NCI-H524 treated with DMSO at 0.1 percent for 48 hours (cell line): ENCODE results near the gene CYBA.

ENCODE experiments used
- DNase-seq: peaks from one replicate; lab custom pipeline; 2025; lab: John Stamatoyannopoulos, UW

CYBA gene

DNA sequence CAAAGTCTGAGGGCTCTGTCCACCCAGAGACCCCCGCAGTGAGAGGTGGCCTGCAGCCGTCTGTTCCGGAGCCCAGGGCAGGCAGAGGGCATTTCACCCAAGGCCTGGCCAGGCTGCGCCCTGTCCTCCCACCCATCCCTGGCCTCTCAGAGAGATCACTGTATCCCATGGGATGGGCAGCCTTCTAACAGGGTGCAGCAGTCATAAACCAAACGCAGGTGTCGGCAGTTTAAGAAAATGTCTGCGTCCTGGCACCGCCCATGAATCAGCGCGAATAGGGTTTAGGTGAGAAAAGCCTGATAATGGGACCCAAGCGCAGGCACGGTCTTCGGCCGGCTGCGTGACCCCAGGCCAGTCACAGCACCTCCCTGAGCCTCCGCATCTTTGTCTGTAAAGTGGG is 5.4 kb downstream of the CYBA start:
- DNase-seq = no peak

- DNase-seq = no peak
Measured at GRCh38 chr16:88643644-88643932, 7.3 kb downstream of the CYBA start.

GRCh38 chr16:88642881-88643643 is 7.8 kb downstream of the CYBA start:
- DNase-seq = no peak

DNA sequence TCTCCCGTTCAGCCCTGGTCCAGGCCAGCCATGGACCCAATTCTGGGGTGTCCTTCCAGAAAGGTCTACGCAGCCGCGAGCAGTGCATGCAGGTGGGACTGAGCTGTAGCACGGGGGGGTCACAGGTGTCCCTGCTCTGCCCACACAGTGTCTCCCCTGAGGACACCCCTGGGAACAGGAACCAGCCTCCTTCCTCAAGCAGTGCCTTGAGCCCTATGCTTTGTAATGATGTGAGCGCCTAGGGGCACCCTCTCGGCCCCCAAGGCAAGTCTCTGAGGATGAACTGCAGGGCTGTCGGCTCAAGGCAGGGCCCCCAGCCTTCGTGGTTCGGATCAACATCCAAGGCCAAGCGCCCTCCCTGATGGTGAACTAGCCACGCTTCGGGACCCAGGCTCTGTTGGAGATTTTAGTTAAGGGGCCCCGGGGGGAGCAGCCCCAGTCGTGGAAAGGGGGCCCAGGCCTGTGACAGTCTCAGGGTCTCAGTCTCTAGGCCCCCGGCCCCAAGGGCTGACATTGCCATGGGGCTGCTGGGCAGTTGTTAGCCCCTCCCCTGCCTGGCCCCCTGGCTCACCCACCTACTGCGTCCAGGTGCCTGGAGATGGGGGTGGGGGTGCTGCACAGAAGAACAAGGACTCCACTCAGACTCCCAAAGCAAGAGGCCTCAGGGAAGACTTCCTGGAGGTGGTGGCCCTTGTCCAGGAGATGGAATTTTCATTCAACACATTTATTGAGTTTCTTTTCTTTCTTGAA is 10.2 kb downstream of the CYBA start:
- DNase-seq = no peak

- DNase-seq = no peak
Measured at GRCh38 chr16:88640039-88640495, 10.8 kb downstream of the CYBA start.

GRCh38 chr16:88639231-88640038 is 11.4 kb downstream of the CYBA start:
- DNase-seq = no peak

GRCh38 chr16:88638323-88639230 is 12.3 kb downstream of the CYBA start, which contains the start of gene IL17C:
Gene IL17C, plus strand, starts transcription at chr16:88638572. Its CDS starts 70 bp downstream, at chr16:88638642.
- DNase-seq = no peak

DNA sequence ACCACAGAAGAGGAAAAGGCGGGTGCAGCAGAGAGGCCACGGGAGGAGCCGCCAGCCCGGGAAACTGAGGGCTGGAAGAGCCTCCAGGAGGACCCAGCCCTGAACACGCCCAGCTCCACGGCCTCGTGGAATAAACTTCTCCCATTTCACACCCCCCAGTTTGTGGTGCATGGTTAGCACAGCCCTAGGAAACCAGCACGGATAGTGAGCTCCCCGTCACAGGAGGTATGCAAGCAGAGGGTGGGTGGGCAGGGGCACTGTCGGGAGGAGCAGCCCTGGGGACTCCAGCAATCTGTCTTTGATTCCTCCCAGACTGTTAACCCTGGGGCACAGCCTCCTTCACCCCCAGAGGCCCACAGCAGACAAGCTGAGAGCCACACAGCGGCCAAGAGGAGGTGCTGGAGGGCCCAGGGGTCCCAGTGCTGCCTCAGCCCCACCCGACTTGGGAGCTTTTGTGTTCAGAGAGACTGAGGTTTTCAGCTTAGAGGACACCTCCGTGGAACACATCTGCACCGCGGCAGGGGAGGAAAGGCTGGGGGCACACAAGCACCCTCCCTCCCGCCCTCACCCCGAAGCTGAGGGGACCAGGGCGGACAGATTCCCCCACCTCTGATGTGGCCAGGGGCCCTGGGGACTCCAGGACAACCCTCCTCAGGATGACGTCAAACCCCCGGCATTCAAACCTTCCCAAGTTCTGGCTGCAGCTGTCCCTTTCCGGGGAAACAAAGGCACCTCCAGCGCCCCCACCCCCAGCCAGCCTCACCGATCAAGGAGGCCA is 14.2 kb downstream of the CYBA start:
- DNase-seq = no peak

- no peak for DNase-seq
Measured at GRCh38 chr16:88635671-88636319, 15.1 kb downstream of the CYBA start.

- no peak for DNase-seq
Measured at GRCh38 chr16:88634994-88635670, 15.7 kb downstream of the CYBA start.

DNA sequence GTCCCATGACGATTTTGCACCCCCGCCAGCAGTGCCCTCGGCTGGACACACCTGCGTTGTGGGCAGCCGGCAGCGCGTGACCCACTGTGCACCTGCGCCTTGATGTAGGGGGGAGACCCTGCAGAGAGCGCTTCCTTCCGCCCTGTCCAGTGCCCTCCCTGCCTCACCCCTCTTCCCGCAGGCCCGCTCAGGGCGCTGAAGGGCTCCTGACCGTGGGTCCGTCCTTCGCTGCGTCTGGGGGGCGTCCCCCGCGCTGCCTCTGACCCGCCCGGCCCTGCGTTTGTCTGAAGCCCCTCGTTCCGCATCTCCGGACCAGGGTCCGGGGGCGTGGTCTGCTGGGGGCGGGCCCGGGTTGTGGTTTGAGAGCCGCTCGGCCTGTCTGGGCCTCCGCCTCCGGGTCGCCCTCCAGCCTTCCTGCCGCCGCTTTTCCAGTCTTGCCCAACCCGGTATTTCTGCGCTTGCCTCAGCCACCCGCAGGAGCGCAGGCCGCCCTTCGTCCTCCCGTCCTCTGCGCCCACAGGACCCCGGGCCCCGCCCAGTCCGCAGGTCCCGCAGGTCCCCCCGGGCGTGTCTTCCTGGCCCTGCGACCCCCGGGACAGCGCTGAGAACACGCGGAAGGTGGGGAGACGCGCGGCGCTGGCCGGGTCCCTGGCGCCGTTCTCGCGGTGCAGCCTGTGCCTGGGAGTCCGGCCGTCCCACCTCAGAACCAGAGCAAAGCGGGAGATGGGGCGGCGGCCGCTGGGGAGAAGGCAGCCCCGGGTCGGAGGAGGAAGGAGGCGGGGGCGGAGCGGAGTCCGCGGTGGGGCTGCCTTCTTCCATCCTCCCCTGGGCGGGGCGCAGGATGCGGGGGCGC is 16.5 kb downstream of the CYBA start:
- no peak for DNase-seq

DNA sequence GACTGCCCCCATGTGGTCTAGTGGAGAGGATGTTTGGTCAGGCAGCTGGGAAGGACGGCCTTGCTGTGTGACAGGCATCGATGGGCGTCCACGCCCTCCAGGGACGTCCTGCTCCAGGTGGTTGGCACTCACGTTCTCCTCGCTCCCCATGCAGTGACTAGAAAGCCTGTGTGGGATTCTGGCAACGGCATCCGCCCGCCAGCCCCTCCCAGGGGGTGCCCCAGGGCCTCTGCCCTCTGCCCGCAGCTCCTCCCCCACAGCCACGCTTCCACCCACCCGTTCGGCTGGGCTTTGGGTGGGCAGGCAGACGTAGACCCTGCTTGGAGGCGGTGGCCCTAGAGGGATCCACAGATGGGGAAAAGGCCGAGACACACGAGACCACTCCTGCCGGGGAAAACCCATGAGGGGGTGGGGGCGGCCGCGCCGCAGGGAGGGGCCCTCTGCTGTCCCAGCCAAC is 17.1 kb downstream of the CYBA start:
- DNase-seq = no peak

DNA sequence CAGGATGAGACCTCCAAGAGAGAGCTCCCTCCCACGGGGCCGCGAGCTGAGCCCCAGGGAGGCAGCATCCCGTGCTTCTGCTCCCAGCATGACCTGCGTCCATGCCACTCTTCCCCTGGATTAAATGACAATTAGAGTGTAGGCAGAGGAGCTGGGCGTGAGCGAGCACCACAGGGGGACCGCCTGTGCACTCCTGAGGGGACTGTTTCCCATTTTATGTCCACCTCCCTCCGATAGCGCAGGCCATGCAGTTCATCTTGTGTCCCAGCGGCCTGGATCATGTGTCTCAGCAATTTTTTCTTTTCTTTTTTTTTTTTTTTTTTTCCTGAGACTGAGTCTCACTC is 18.3 kb downstream of the CYBA start:
- DNase-seq = no peak

GRCh38 chr16:88631920-88632586 is 18.8 kb downstream of the CYBA start:
- no peak for DNase-seq

DNA sequence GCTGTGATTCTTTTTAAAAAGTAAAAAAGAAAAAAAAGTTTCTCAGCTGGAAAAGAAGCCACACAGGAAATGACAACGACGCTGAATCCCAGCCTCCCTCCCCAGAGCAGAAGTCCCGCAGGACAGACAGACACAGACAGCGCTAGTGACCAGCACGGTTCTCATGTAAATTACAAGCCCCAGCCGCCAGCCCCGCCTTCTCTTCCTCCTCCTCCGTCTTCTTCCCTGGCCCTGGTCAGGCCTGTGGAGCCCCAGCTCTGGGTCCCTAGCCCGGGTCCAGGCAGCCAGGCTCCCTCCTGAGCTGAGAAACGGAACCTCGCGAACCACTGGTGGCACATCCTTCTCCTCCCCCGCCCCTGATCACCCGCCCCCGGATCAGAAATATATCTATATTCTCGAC is 19.5 kb downstream of the CYBA start:
- no peak for DNase-seq

DNA sequence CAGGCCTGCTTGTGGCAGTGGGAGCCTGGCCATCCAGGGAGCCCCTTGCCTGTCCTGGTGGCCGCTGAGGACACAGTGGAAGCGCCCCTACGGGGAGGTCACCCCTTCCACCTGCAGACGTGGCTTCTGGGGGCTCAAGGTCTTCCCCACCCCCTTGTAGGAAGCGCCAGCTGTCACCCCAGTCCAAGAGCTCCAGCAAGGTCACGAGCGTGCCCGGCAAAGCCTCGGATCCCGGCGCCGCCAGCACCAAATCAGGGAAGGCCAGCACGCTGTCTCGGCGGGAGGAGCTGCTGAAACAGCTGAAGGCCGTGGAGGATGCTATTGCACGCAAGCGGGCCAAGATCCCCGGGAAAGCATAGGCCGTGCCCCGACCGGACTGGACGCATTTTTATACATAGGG is 19.9 kb downstream of the CYBA start:
- no peak for DNase-seq

DNA sequence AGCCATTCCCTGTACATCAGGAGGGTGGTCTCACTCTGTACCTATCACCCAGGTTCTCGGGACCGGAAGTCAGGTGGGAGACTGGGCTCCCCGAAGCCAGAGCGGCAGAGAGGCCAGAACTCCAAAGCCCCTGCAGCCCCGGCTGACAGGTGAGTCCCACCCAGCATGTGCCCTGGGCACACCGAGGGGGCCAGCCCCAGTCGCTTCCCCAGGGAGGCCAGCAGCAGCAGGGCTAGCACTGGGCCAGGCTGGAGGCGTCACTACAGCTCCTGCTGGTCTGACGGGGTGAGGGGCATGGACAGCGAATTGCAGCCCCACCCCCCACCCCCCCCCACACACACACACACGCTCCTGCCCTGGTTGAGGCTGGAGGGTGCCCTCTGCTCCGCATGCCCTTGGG is 20.4 kb downstream of the CYBA start:
- DNase-seq = no peak

DNA sequence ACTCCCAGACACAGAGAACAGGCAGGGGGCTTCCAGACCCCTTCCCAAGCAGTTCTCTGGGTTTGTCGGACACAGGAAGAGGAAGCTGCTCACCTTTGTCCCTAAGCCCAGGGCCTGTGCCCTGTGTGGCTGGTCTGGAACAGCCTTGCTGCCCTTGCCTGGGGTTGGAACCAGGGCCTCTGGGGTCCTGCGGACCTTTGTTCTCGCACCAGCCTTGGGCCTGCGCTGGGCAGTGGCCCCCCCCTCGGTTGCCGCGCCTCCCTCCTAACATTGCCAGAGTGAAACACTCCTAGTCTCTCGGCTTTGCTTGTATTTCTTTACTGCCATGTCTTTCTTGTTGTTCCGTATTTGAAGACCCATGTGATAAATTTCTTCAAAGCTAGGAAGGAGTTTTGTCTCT is 21.0 kb downstream of the CYBA start:
- no peak for DNase-seq
